ENCODE measurements around the gene SKAP2. TPM values are rescaled to one million over a fixed set of nuclear protein-coding genes. Genes with fewer than 3 reads are reported as not detected.

Gene SKAP2
- total and polyA plus RNA-seq, 12 donors = 7.3 to 123 (median 50.1) TPM

- H3K4me1 ChIP-seq (replicated peaks in 1 of 2) = no peaks in the 10 kb centered on the region
- intact Hi-C loops (cut with DNase I) = no loop called here
- H3K36me3 ChIP-seq (replicated peaks in 1 of 2) = no peaks in the 10 kb centered on the region
- no peaks in the 10 kb centered on the region for H3K27me3 ChIP-seq
- H3K4me3 ChIP-seq = no peak overlapping the region
- WGBS, 4 donors = 96 to 100% (median 98%) methylated on average over 2 of the region's 2 CpGs
- no peaks in the 10 kb centered on the region for H3K9me3 ChIP-seq (replicated peaks in 1 of 3)
- H3K27ac ChIP-seq = no peak overlapping the region
- DNase-seq = no peak
- TF ChIP-seq CTCF (IDR thresholded peaks at IDR 0.05) (no peak), POLR2A (IDR thresholded peaks at IDR 0.05) (no peak)
These were observed 69.8 kb downstream of the SKAP2 start for GRCh38 chr7:26794541-26794940.

- intact Hi-C loops (cut with DNase I) = no loop called here
- Histone ChIP-seq H3K4me1 (replicated peaks in 1 of 2) (no peaks in the 10 kb centered on the region), H3K27me3 (no peaks in the 10 kb centered on the region), H3K27ac (no peak overlapping the region), H3K36me3 (replicated peaks in 1 of 2) (no peaks in the 10 kb centered on the region), H3K9me3 (replicated peaks in 1 of 3) (no peaks in the 10 kb centered on the region), H3K4me3 (no peak overlapping the region)
- TF ChIP-seq POLR2A (IDR thresholded peaks at IDR 0.05) = no peak
- TF ChIP-seq CTCF (IDR thresholded peaks at IDR 0.05) = no peak
- no peak for DNase-seq
These were observed 71.8 kb downstream of the SKAP2 start for GRCh38 chr7:26792576-26792975.

- H3K4me3 ChIP-seq = no peak overlapping the region
- no peak for DNase-seq
- H3K27ac ChIP-seq = no peak overlapping the region
- intact Hi-C loops (cut with DNase I) = no loop called here
- TF ChIP-seq CTCF (IDR thresholded peaks at IDR 0.05) (no peak), POLR2A (IDR thresholded peaks at IDR 0.05) (no peak)
- no peaks in the 10 kb centered on the region for H3K27me3 ChIP-seq
- no peaks in the 10 kb centered on the region for H3K36me3 ChIP-seq (replicated peaks in 1 of 2)
- H3K9me3 ChIP-seq (replicated peaks in 1 of 3) = no peaks in the 10 kb centered on the region
- H3K4me1 ChIP-seq (replicated peaks in 1 of 2) = no peaks in the 10 kb centered on the region
These were observed 72.4 kb downstream of the SKAP2 start for GRCh38 chr7:26792006-26792405.

GRCh38 chr7:26789481-26790184 lies 74.8 kb downstream of the SKAP2 start:
- H3K4me3 ChIP-seq = no peak overlapping the region
- intact Hi-C loops (cut with DNase I) = no loop called here
- TF ChIP-seq CTCF (IDR thresholded peaks at IDR 0.05) (no peak), POLR2A (IDR thresholded peaks at IDR 0.05) (no peak)
- no peaks in the 10 kb centered on the region for H3K9me3 ChIP-seq (replicated peaks in 1 of 3)
- no peaks in the 10 kb centered on the region for H3K36me3 ChIP-seq (replicated peaks in 1 of 2)
- no peaks in the 10 kb centered on the region for H3K27me3 ChIP-seq
- WGBS, 4 donors = 90 to 98% (median 93%) methylated on average over 5 of the region's 5 CpGs
- DNase-seq = no peak
- H3K27ac ChIP-seq = no peak overlapping the region
- H3K4me1 ChIP-seq (replicated peaks in 1 of 2) = no peaks in the 10 kb centered on the region

Data from adrenal gland (tissue), 12 donors.